B cell (primary cell): Measurements from ENCODE around the gene SNTB2. TPM values are rescaled to one million over a fixed set of nuclear protein-coding genes. Genes with fewer than 3 reads are reported as not detected.

ENCODE experiments used
- ATAC-seq: fragments of 200-7000 bp; cut with Tn5 transposase; one replicate; pipeline ENCODE4 v1.10.0; 2021; ENCODE audit warnings: low read depth, mild to moderate bottlenecking, moderate number of reproducible peaks, moderate library complexity
- CTCF ChIA-PET: fragments of 350-600 bp; sonication (Branson Sonifier 250); formaldehyde crosslinking; loops from one replicate; lab custom pipeline; 2021; ENCODE audit warnings: antibody characterized with exemption, inconsistent platforms; lab: Charles Lee
- POLR2A ChIA-PET: fragments of 350-600 bp; sonication (Branson Sonifier 250); formaldehyde crosslinking; loops from one replicate; lab custom pipeline; 2021; ENCODE audit warnings: antibody characterized with exemption; lab: Charles Lee
- DNase-seq: peaks from one replicate; pipeline ENCODE4 v3.0.0; 2013
- H2AFZ ChIP-seq: 2 replicates; pipeline ENCODE4 v1.6.1; 2012; ENCODE audit warnings: mild to moderate bottlenecking, low read depth, low read length; ENCODE audit not compliant: insufficient read depth, poor library complexity, severe bottlenecking
- H3K27ac ChIP-seq, 2 donors: 1 replicate in 1 of 2; 2 replicates in 1 of 2; pipeline ENCODE4 v1.5.1; 2012 to 2013; ENCODE audit warnings: low read length in 2 of 2, mild to moderate bottlenecking in 2 of 2, moderate library complexity in 1 of 2
- H3K27me3 ChIP-seq, 4 experiments: fragments of 200-600 bp in 1 of 4; sonication (generic) in 1 of 4; replicated peaks in 1 of 4; 1 replicate in 2 of 4; 2 replicates in 2 of 4; pipeline versions ENCODE4 v1.6.1 to v1.7.0; 2013 to 2016; ENCODE audit warnings: low read length in 3 of 4, mild to moderate bottlenecking in 2 of 4, mixed read lengths in 1 of 4, moderate library complexity in 1 of 4; ENCODE audit not compliant: insufficient read depth in 4 of 4, control insufficient read depth in 3 of 4; ENCODE audit errors: control extremely low read depth in 1 of 4
- H3K36me3 ChIP-seq, 2 experiments: replicated peaks in 1 of 2; 1 replicate in 1 of 2; 2 replicates in 1 of 2; pipeline versions ENCODE4 v1.6.1 to v1.7.1; 2013; ENCODE audit warnings: low read length in 1 of 2; ENCODE audit not compliant: insufficient read depth in 2 of 2, control insufficient read depth in 1 of 2; ENCODE audit errors: control extremely low read depth in 1 of 2, extremely low read depth in 1 of 2
- H3K4me1 ChIP-seq, 2 donors: fragments of 200-600 bp in 1 of 2; sonication (generic) in 1 of 2; 1 replicate in 1 of 2; 2 replicates in 1 of 2; pipeline versions ENCODE4 v1.5.1 to v1.6.1; 2013 to 2017; ENCODE audit warnings: low read length in 2 of 2; ENCODE audit not compliant: control insufficient read depth in 2 of 2, insufficient read depth in 2 of 2
- H3K4me2 ChIP-seq: replicated peaks from 2 replicates; pipeline ENCODE3; 2012; ENCODE audit warnings: mild to moderate bottlenecking, low read depth, low read length; ENCODE audit not compliant: poor library complexity, severe bottlenecking
- H3K4me3 ChIP-seq, 5 experiments: fragments of 200-600 bp in 1 of 5; sonication (generic) in 1 of 5; 1 replicate in 3 of 5; 2 replicates in 2 of 5; pipeline versions ENCODE4 v1.5.1 to v1.7.0; 2011 to 2016; ENCODE audit warnings: low read length in 4 of 5, mild to moderate bottlenecking in 4 of 5, low read depth in 2 of 5, control low read depth in 1 of 5, moderate library complexity in 1 of 5; ENCODE audit not compliant: insufficient read depth in 1 of 5; ENCODE audit errors: control extremely low read depth in 1 of 5, extremely low read depth in 1 of 5
- H3K79me2 ChIP-seq: fragments of 200-600 bp; sonication (generic); one replicate; pipeline ENCODE4 v1.6.0; 2016; ENCODE audit warnings: low read length; ENCODE audit not compliant: control insufficient read depth, insufficient read depth
- H3K9ac ChIP-seq: fragments of 200-600 bp; sonication (generic); 2 replicates; pipeline ENCODE4 v1.6.1; 2017; ENCODE audit warnings: mild to moderate bottlenecking, low read length, moderate library complexity
- H3K9me3 ChIP-seq, 3 donors: one replicate each; pipeline versions ENCODE4 v1.6.1 to v1.7.1; 2013; ENCODE audit warnings: low read length in 2 of 3; ENCODE audit not compliant: control insufficient read depth in 2 of 3, insufficient read depth in 1 of 3; ENCODE audit errors: control extremely low read depth in 1 of 3
- H4K20me1 ChIP-seq: 2 replicates; pipeline ENCODE4 v1.6.0; 2012; ENCODE audit warnings: mild to moderate bottlenecking, low read length; ENCODE audit not compliant: insufficient read depth, control insufficient read depth, poor library complexity, severe bottlenecking
- H3K27ac Mint-ChIP-seq: one replicate; pipeline ENCODE4 v1.8.0; 2021; ENCODE audit warnings: mixed read lengths
- H3K27me3 Mint-ChIP-seq: one replicate; pipeline ENCODE4 v1.8.0; 2021; ENCODE audit warnings: mixed read lengths
- H3K4me1 Mint-ChIP-seq: one replicate; pipeline ENCODE4 v1.8.0; 2021; ENCODE audit warnings: mixed read lengths
- H3K4me3 Mint-ChIP-seq: one replicate; pipeline ENCODE4 v1.8.0; 2021; ENCODE audit warnings: mixed read lengths
- H3K9me3 Mint-ChIP-seq: one replicate; pipeline ENCODE4 v1.8.0; 2022; ENCODE audit warnings: mixed read lengths; ENCODE audit not compliant: insufficient read depth
- EZH2 ChIP-seq: IDR thresholded peaks from 2 replicates; pipeline ENCODE4 v1.6.1; 2012; ENCODE audit warnings: borderline replicate concordance, low read depth, mild to moderate bottlenecking, moderate library complexity, low read length; ENCODE audit not compliant: insufficient read depth, poor library complexity, severe bottlenecking
- WGBS: methylation state at CpG from one replicate; pipeline ENCODE4 v1.1.5; 2013; ENCODE audit warnings: missing lambda C conversion rate; ENCODE audit not compliant: insufficient coverage; 5-methylcytosine and 5-hydroxymethylcytosine counted together
- intact Hi-C: fragments of 100-400 bp; cut with micrococcal nuclease; formaldehyde crosslinking; loops from one replicate; pipeline ENCODE4 v1.10.0; 2022
- polyA plus RNA-seq: library from polyadenylated mRNA; depleted of rRNA; stranded (reverse); fragments of >200 nt; gene quantifications from 2 replicates; pipeline ENCODE4 v1.2.3, GENCODE V29; 2012
- total RNA-seq, 2 donors: library from RNA; stranded (reverse); fragments of 120-200 nt in 1 of 2; gene quantifications; 1 replicate in 1 of 2; 2 replicates in 1 of 2; pipeline versions ENCODE4 v1.2.3 to v1.2.4, GENCODE V29; 2013 to 2022
- TF ChIP-seq, protein P1 (sequence below): fragments of 200-600 bp; IDR thresholded peaks from one replicate; pipeline ENCODE4 v1.8.0; 2022; ENCODE audit warnings: antibody characterized with exemption, mild to moderate bottlenecking

SNTB2 gene
- total and polyA plus RNA-seq, 2 donors (not counting 1 experiment from before 2014, with no cell fraction given) = 3.8 to 16.2 TPM

DNA sequence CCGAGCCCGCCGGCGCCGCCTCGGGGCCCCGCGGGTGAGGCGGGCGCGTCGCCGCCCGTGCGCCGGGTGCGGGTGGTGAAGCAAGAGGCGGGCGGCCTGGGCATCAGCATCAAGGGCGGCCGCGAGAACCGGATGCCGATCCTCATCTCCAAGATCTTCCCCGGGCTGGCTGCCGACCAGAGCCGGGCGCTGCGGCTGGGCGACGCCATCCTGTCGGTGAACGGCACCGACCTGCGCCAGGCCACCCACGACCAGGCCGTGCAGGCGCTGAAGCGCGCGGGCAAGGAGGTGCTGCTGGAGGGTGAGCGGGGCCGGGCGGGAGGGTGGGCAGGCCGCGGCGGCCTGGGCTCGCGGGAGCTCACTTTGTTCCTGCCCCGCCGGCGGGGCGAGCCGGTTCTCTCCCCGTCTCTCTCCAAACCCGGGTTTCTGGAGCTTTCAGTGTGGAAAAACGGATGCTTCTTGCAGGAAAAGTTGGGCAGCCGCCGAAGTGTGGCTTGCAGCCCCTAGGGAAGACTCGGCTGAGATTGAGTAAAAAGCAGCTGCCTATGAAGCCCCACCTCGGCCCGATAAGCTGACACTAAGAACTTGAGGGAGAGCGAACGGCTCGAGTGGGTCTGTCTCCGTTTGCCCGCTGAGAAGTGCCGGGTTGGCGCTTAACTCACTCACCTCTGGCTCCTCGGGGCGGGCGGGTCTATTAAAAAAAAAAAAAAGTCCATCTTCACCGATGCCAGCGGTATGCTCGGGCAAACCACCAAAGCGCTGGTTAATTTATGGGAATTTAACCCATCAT, 677 bp downstream of the SNTB2 start:
- H3K4me3 Mint-ChIP-seq = peak overlapping the region; percentile 93

More for the DNA sequence above, 677 bp downstream of the SNTB2 start:
- CTCF ChIA-PET = interaction anchor here (1.2 to 2.8 kb wide), 7 partner anchors 30 to 340 kb away, joined by 3 to 22 read pairs (median 5); no protein-coding TSS in a partner anchor
- intact Hi-C loops = loop anchor here (1.0 to 10.0 kb wide), 4 partner anchors 35 to 649 kb away; partner anchors contain the start of genes NFAT5, VPS4A and ZFP90
- H3K27ac ChIP-seq = no peak overlapping the region
- POLR2A ChIA-PET = interaction anchor here (0.5 to 1.4 kb wide), 5 partner anchors 29 to 944 kb away, joined by 3 to 10 read pairs (median 5); partner anchors contain the start of genes CHTF8 and UTP4
- no peaks in the 10 kb centered on the region for H3K36me3 ChIP-seq
- peak overlapping the region; percentile 52 to 81 (median 76) for H3K4me3 ChIP-seq
- H3K27me3 Mint-ChIP-seq = no peaks in the 10 kb centered on the region
- H3K79me2 ChIP-seq = peaks cover 8% of the 10 kb centered on the region
- no peaks in the 10 kb centered on the region for H3K9me3 ChIP-seq
- peak overlapping the region; percentile 84 for H3K4me2 ChIP-seq
- TF ChIP-seq, protein P1, sequence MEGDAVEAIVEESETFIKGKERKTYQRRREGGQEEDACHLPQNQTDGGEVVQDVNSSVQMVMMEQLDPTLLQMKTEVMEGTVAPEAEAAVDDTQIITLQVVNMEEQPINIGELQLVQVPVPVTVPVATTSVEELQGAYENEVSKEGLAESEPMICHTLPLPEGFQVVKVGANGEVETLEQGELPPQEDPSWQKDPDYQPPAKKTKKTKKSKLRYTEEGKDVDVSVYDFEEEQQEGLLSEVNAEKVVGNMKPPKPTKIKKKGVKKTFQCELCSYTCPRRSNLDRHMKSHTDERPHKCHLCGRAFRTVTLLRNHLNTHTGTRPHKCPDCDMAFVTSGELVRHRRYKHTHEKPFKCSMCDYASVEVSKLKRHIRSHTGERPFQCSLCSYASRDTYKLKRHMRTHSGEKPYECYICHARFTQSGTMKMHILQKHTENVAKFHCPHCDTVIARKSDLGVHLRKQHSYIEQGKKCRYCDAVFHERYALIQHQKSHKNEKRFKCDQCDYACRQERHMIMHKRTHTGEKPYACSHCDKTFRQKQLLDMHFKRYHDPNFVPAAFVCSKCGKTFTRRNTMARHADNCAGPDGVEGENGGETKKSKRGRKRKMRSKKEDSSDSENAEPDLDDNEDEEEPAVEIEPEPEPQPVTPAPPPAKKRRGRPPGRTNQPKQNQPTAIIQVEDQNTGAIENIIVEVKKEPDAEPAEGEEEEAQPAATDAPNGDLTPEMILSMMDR = no peak
- TF ChIP-seq EZH2 = no peak
- under 1% methylated on average over 73 of the region's 76 CpGs for WGBS
- H3K27ac Mint-ChIP-seq = peak overlapping the region; percentile 89
- H3K9me3 Mint-ChIP-seq = no peaks in the 10 kb centered on the region
- peak overlapping the region; percentile 79 for H2AFZ ChIP-seq
- H3K4me1 ChIP-seq = peaks cover 17 to 29% of the 10 kb centered on the region in 2 donors
- peaks cover 32% of the 10 kb centered on the region for H3K4me1 Mint-ChIP-seq
- peaks cover 13% of the 10 kb centered on the region for H4K20me1 ChIP-seq
- peak; percentile 16 for ATAC-seq
- peak overlapping the region; percentile 77 for H3K9ac ChIP-seq
- peak; percentile 69 for DNase-seq
- H3K27me3 ChIP-seq = no peaks in the 10 kb centered on the region
